Measurements from ENCODE around the gene TGFBR3L. TPM values are rescaled to one million over a fixed set of nuclear protein-coding genes. Genes with fewer than 3 reads are reported as not detected.
A peak's percentile ranks its signal among the peaks of the same experiment; 100 is the strongest.

Gene TGFBR3L
- total RNA-seq, 1 donor from 2014 or later: 2.8 TPM

GRCh38 chr19:7885818-7886217 is 28.8 kb upstream of the TGFBR3L start:
- H3K4me1 Mint-ChIP-seq (ENCODE audit: low read depth, unreplicated experiment): no peaks in the 10 kb centered on the region
- no peak overlapping the region for H3K4me3 Mint-ChIP-seq (ENCODE audit: unreplicated experiment)
- peaks cover 7% of the 10 kb centered on the region for H3K4me1 ChIP-seq (ENCODE audit: insufficient read depth, low read length)
- FAIRE-seq: no peak
- H3K36me3 Mint-ChIP-seq (ENCODE audit: low read depth, unreplicated experiment): no peaks in the 10 kb centered on the region
- peaks cover 7% of the 10 kb centered on the region for H3K79me2 ChIP-seq (ENCODE audit: insufficient read depth, low read length)
- no peak overlapping the region for H3K27ac ChIP-seq (ENCODE audit: low read depth, low read length)
- no peak overlapping the region for H3K4me2 ChIP-seq (ENCODE audit: low read length)
- H3K9me3 ChIP-seq (ENCODE audit: insufficient read depth, low read depth, low read length): peaks cover 4% of the 10 kb centered on the region
- no peak for TF ChIP-seq EZH2 (IDR thresholded peaks at IDR 0.05; ENCODE audit: insufficient read depth, low read length)
- TF ChIP-seq CTCF (IDR thresholded peaks at IDR 0.05; ENCODE audit: insufficient read depth, low read depth, low read length): no peak
- no peak overlapping the region for H3K4me3 ChIP-seq (ENCODE audit: insufficient read depth, low read depth, low read length)
- H3K27me3 ChIP-seq (ENCODE audit: insufficient read depth, low read length): no peaks in the 10 kb centered on the region
- no peak overlapping the region for H3K27ac Mint-ChIP-seq (ENCODE audit: unreplicated experiment)
- H3K36me3 ChIP-seq (ENCODE audit: insufficient read depth, low read length): no peaks in the 10 kb centered on the region
- no peaks in the 10 kb centered on the region for H3K9me3 Mint-ChIP-seq (ENCODE audit: unreplicated experiment)
- H4K20me1 ChIP-seq (ENCODE audit: insufficient read depth, low read length): no peaks in the 10 kb centered on the region
- no peak for DNase-seq (ENCODE audit: low read depth)
- H3K27me3 Mint-ChIP-seq (ENCODE audit: low read depth, unreplicated experiment): no peaks in the 10 kb centered on the region
- no peak overlapping the region for H3K9ac ChIP-seq (ENCODE audit: low read length)
- no peak overlapping the region for H2AFZ ChIP-seq (ENCODE audit: low read depth, low read length)

GRCh38 chr19:7887408-7888144 is 27.1 kb upstream of the TGFBR3L start:
- no peaks in the 10 kb centered on the region for H3K27me3 ChIP-seq (ENCODE audit: insufficient read depth, low read length)
- peaks cover 7% of the 10 kb centered on the region for H3K4me1 ChIP-seq (ENCODE audit: insufficient read depth, low read length)
- H3K9me3 Mint-ChIP-seq (ENCODE audit: unreplicated experiment): no peaks in the 10 kb centered on the region
- no peak overlapping the region for H3K27ac Mint-ChIP-seq (ENCODE audit: unreplicated experiment)
- no peak for DNase-seq (ENCODE audit: low read depth)
- H3K4me1 Mint-ChIP-seq (ENCODE audit: low read depth, unreplicated experiment): no peaks in the 10 kb centered on the region
- no peak overlapping the region for H3K4me3 ChIP-seq (ENCODE audit: insufficient read depth, low read depth, low read length)
- H3K27ac ChIP-seq (ENCODE audit: low read depth, low read length): no peak overlapping the region
- TF ChIP-seq CTCF (IDR thresholded peaks at IDR 0.05; ENCODE audit: insufficient read depth, low read depth, low read length): no peak
- no peak for TF ChIP-seq EZH2 (IDR thresholded peaks at IDR 0.05; ENCODE audit: insufficient read depth, low read length)
- H3K79me2 ChIP-seq (ENCODE audit: insufficient read depth, low read length): peaks cover 7% of the 10 kb centered on the region
- H2AFZ ChIP-seq (ENCODE audit: low read depth, low read length): no peak overlapping the region
- H3K4me3 Mint-ChIP-seq (ENCODE audit: unreplicated experiment): peak overlapping the region; percentile 68
- no peak for FAIRE-seq
- H3K9me3 ChIP-seq (ENCODE audit: insufficient read depth, low read depth, low read length): no peaks in the 10 kb centered on the region
- no peaks in the 10 kb centered on the region for H3K27me3 Mint-ChIP-seq (ENCODE audit: low read depth, unreplicated experiment)
- no peaks in the 10 kb centered on the region for H3K36me3 ChIP-seq (ENCODE audit: insufficient read depth, low read length)
- H4K20me1 ChIP-seq (ENCODE audit: insufficient read depth, low read length): peaks cover 4% of the 10 kb centered on the region
- peak overlapping the region; percentile 95 for H3K4me2 ChIP-seq (ENCODE audit: low read length)
- H3K9ac ChIP-seq (ENCODE audit: low read length): no peak overlapping the region
- H3K36me3 Mint-ChIP-seq (ENCODE audit: low read depth, unreplicated experiment): no peaks in the 10 kb centered on the region

Data from astrocyte (in vitro differentiated cells and primary cell).